Osteocyte (in vitro differentiated cells): ENCODE measurements around the gene HSDL1. TPM values are rescaled to one million over a fixed set of nuclear protein-coding genes. Genes with fewer than 3 reads are reported as not detected.

Source experiments
- DNase-seq: peaks from one replicate; pipeline ENCODE4 v3.0.0; 2021; ENCODE audit warnings: mixed read lengths; ENCODE audit not compliant: unreplicated experiment; ENCODE audit errors: extremely low spot score
- H3K27ac Mint-ChIP-seq: one replicate; pipeline ENCODE4 v1.8.0; 2021; ENCODE audit warnings: mild to moderate bottlenecking, mixed read lengths; ENCODE audit not compliant: unreplicated experiment
- H3K27me3 Mint-ChIP-seq: one replicate; pipeline ENCODE4 v1.8.0; 2021; ENCODE audit warnings: mixed read lengths; ENCODE audit not compliant: unreplicated experiment
- H3K36me3 Mint-ChIP-seq: one replicate; pipeline ENCODE4 v1.8.0; 2021; ENCODE audit warnings: mixed read lengths; ENCODE audit not compliant: unreplicated experiment
- H3K4me1 Mint-ChIP-seq: one replicate; pipeline ENCODE4 v1.8.0; 2021; ENCODE audit warnings: mixed read lengths; ENCODE audit not compliant: unreplicated experiment
- H3K4me3 Mint-ChIP-seq: one replicate; pipeline ENCODE4 v1.8.0; 2021; ENCODE audit warnings: mild to moderate bottlenecking, moderate library complexity, mixed read lengths; ENCODE audit not compliant: unreplicated experiment
- H3K9me3 Mint-ChIP-seq: one replicate; pipeline ENCODE4 v1.8.0; 2021; ENCODE audit warnings: mixed read lengths; ENCODE audit not compliant: unreplicated experiment
- total RNA-seq: library from RNA; stranded (reverse); gene quantifications from 2 replicates; pipeline ENCODE4 v1.2.1, GENCODE V29; 2021
- TF ChIP-seq, protein P1 (sequence below): fragments of 200-600 bp; sonication (generic); IDR thresholded peaks from 2 replicates; pipeline ENCODE4 v1.5.0; 2021; ENCODE audit warnings: antibody characterized with exemption, mild to moderate bottlenecking, moderate library complexity

Gene HSDL1
- total RNA-seq, 1 donor from 2014 or later, result 18.0 TPM

- TF ChIP-seq, protein P1, sequence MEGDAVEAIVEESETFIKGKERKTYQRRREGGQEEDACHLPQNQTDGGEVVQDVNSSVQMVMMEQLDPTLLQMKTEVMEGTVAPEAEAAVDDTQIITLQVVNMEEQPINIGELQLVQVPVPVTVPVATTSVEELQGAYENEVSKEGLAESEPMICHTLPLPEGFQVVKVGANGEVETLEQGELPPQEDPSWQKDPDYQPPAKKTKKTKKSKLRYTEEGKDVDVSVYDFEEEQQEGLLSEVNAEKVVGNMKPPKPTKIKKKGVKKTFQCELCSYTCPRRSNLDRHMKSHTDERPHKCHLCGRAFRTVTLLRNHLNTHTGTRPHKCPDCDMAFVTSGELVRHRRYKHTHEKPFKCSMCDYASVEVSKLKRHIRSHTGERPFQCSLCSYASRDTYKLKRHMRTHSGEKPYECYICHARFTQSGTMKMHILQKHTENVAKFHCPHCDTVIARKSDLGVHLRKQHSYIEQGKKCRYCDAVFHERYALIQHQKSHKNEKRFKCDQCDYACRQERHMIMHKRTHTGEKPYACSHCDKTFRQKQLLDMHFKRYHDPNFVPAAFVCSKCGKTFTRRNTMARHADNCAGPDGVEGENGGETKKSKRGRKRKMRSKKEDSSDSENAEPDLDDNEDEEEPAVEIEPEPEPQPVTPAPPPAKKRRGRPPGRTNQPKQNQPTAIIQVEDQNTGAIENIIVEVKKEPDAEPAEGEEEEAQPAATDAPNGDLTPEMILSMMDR, result no peak
- Mint-ChIP-seq H3K4me1 (no peaks in the 10 kb centered on the region), H3K27me3 (no peaks in the 10 kb centered on the region), H3K4me3 (no peak overlapping the region), H3K36me3 (peaks cover 43% of the 10 kb centered on the region), H3K27ac (no peak overlapping the region), H3K9me3 (no peaks in the 10 kb centered on the region)
- no peak for DNase-seq
These were observed 58.0 kb downstream of the HSDL1 start for GRCh38 chr16:84087001-84087400.

DNA sequence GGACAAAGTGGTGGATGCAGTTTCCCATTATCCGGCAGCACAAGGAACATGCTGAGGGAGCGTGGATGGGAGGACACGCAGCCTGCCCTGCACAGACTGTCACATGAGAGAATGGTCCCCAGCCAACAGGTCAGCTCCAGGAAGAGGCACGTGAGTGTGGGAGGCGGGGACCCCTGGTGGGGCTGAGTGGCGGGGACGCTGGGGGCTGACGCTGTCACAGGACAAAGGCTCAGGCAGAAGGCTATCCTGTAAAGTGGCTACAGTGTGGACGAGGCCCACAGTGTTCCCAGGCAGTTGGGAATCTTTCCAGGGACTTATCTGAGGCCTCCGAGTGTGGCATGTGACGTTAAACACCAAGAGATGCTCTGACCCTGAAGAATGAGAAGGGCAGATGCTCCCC, 58.6 kb downstream of the HSDL1 start:
- Mint-ChIP-seq H3K4me3 (no peak overlapping the region), H3K36me3 (peaks cover 37% of the 10 kb centered on the region), H3K27ac (no peak overlapping the region), H3K9me3 (no peaks in the 10 kb centered on the region), H3K27me3 (no peaks in the 10 kb centered on the region), H3K4me1 (no peaks in the 10 kb centered on the region)
- DNase-seq, result no peak
- TF ChIP-seq, protein P1, result no peak

DNA sequence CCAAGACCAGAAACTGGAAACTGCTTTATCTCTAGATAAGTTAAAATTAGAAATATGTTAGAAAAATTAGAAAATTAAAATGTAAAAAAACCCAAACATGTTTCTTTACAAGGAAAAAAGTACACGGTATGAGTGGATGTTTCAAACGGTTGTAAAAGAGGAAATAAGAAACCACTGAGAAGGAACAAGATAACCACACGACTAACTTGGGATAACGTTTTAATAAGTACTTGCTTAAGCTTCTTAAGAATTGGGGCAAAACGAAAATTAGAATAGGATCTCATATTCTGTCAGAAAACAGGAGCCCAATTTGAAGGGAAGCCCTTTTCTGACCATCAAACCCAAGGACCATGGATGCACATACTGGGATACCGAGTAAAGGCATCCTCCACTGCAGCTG, 59.2 kb downstream of the HSDL1 start:
- Mint-ChIP-seq H3K27ac (peak overlapping the region; percentile 2), H3K27me3 (no peaks in the 10 kb centered on the region), H3K9me3 (no peaks in the 10 kb centered on the region), H3K36me3 (peaks cover 38% of the 10 kb centered on the region), H3K4me1 (no peaks in the 10 kb centered on the region), H3K4me3 (no peak overlapping the region)
- no peak for DNase-seq
- TF ChIP-seq, protein P1, result no peak

GRCh38 chr16:84085271-84085667, 59.7 kb downstream of the HSDL1 start:
- no peaks in the 10 kb centered on the region for H3K27me3 Mint-ChIP-seq
- TF ChIP-seq, protein P1, result no peak
- H3K9me3 Mint-ChIP-seq, result no peaks in the 10 kb centered on the region
- H3K4me1 Mint-ChIP-seq, result no peaks in the 10 kb centered on the region
- no peak for DNase-seq
- H3K36me3 Mint-ChIP-seq, result peaks cover 36% of the 10 kb centered on the region
- no peak overlapping the region for H3K4me3 Mint-ChIP-seq
- H3K27ac Mint-ChIP-seq, result no peak overlapping the region

GRCh38 chr16:84084570-84085270, 60.3 kb downstream of the HSDL1 start:
- TF ChIP-seq, protein P1, result peak; percentile 76

More at GRCh38 chr16:84084570-84085270, 60.3 kb downstream of the HSDL1 start:
- Mint-ChIP-seq H3K27ac (no peak overlapping the region), H3K4me1 (no peaks in the 10 kb centered on the region), H3K9me3 (no peaks in the 10 kb centered on the region), H3K4me3 (no peak overlapping the region), H3K36me3 (peaks cover 40% of the 10 kb centered on the region), H3K27me3 (no peaks in the 10 kb centered on the region)
- DNase-seq, result no peak
